Stimulated activated CD8-positive, alpha-beta memory T cell treated with anti-CD3 and anti-CD28 coated beads, Interleukin-12 subunit alpha, Interleukin-12 subunit beta, amount 100 ng/mL, for 24 hours (primary cell): ENCODE measurements around the gene FOXP1.

ENCODE experiments used
- DNase-seq: peaks from one replicate; pipeline ENCODE4 v3.0.0-alpha.2; 2020; ENCODE audit errors: extremely low read depth

The FOXP1 gene

DNA sequence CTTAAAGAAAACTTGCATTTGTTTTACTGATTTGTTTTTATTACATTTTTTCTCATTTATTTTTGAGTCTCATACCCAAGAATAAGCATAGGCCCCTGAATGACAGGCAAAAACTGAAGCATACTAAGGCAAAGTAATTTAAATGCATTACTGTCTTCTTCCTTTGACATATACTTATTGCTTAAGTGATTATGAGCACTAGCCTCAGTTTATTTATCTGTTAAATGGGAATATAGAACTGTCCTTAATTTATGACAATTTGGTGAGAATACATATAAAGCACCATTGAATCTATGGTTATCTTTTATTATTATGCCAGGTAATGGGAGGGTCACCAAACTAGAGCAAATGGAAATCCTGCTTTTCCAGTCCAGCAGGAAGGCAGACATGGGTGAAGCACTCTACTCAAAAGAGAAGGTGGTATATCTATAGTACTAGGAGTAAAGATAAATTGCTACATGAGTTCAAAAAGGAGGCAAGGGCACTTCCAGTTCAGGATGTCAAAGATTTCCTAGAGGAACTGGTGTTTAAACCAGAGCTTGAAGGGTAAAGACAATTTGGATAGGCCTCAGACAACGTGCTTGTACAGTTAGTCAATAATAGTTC is 435.0 kb downstream of the FOXP1 start:
- DNase-seq, result no peak

DNA sequence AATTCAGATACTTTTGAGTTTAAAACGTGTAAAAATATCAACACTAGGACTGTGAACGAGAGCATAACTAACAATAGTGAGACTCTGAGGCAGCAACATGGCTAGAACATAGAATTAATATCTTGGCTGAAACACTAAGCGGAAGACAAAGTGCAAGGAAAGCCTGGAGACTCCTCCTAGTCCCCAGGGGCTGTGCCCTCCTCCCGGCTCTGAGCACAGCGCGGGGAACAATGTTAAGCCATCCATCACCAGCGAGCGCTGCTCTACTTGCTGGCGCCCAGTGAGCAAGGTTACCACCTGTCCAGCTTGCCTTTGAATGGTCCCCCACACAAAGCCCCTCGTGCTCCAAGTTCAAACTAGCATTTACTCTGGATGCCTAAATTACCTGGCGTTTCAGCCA is 436.9 kb downstream of the FOXP1 start:
- DNase-seq, result no peak

DNA sequence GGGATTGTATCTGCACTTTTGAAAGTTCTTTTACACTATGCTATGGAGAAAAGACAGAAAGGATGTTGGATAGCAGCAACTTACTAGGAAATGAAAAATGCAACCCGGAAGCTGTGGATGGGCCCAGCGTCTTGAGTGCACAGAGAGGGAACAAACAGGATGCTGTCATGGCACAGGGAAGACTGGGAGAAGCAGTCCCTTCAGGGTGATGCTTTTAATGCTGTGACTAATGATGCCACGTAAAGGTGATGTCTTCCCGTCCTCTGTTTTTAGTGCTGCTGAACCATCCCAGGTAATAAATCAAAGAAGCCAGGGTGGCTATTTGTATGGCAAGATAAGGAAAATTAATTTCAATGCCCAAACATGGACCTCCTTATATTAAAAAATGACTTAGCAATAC is 437.6 kb downstream of the FOXP1 start:
- DNase-seq, result no peak

DNA sequence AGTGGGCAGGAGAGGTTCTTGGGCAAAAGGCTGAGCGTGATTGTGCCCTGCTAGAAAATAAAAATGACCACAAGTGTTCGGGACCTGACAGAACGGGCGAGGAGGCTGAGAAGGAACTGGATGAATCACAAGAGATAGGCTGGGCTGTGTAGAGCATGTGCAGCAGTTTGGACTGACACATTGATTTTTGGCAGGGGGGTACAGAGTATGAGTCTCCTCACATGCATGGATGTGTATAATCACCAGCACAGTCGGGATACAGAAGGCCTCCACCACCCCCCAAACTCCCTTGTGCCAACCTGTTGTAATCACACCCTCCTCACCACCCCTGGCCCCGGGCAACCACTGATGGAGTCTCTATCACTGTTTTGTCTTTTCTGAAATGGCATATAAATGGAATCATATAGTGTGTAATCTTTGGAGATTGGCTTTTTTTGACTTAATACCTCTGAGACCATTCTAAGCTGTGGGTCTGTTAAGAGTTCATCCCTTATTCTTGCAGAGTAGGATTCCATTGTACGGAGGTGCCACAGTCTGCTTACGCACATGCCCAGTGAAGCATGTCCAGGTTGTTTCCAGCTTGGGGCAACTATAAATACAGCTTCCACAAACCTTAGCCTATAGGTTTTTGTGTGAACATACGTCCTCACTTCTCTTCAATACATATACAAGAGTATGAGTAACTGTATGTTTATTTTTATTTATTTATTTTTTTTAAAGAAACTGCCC is 438.8 kb downstream of the FOXP1 start:
- no peak for DNase-seq

DNA sequence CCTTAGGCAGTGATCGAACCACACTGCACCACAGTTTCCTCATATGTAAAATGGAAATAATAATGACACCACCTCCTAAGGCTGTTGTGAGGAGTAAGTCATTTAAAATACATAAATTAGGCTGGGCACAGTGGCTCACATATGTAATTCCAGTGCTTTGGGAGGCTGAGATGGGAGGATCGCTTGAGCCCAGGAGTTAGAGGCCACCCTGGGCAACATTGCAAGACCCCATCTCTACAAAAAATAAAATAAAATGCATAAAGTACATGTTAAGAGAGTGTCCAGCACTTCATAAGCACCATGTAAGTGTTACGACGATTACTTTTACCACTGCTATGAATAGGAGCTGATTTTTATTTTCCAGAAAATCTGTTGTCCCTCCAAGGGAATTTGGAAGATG is 440.0 kb downstream of the FOXP1 start:
- DNase-seq, result no peak

DNA sequence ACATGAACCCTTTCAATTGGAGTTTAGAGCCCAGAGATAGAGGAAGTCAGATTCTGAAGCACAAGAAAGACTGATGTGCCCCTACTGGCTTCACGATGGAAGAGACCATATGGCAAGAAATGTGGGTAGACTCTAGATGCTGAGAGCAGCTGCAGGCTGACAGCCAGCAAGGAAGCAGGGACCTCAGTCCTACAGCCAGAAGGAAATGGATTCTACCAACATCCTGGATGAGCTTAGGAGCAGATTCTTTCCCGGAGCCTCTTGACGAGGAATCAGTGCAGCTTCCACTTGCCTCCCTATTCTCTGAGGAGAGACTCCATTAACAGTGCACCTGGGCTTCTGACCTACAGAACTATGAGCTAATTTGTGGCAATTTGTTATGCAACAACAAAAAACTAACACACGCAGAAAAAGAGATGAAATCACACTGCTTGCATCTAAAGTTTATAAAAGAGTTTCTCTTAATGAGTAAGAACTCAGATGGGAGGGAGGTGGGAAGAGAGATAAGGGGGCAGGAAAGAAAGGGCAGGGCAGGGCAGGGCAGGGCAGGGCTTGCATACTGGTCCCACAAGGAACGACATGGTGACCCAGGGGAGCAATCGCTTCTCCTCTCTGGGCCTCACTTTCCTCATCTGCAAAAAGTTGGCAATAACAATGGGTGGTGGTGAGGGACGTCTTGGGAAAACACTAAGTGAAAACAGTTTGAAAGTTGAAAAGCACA is 440.9 kb downstream of the FOXP1 start:
- no peak for DNase-seq

DNA sequence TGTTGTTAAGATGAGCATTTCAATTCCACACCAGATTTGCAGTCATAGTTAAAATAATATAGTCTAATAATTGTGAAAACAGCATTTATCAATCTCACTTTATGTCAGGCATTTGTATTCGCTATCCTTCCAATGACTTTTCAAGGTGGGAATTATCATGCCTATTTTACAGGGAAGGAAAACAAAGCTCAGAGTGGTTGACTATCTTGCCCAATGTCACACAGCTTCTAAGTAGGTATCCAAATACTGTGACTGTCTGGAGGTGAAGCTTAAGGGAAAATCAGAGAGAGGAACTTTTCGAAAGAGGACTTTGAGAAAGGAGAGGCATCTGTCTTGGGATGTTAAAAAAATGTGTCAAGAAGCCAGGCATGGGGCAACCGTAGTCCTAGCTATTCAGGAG is 443.1 kb downstream of the FOXP1 start:
- DNase-seq, result no peak

DNA sequence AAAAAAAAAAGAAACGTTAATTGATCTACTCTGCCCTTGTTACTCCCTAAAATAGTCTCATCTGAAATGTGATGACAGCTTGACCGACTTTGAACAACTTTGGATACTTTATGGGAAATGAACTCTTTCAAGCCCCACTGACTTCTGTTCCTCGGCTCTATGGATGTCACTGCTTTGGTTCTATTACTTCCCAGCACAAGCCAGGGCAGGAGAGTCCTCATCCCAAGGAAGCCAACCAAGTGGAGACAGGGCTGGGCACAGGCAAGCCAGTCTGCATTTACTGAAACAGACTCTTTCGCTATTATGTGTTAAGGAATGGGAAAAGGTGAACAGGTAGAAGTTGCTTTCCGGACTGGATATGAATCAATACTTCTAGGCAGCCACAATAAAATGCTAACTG is 444.0 kb downstream of the FOXP1 start:
- DNase-seq, result no peak

DNA sequence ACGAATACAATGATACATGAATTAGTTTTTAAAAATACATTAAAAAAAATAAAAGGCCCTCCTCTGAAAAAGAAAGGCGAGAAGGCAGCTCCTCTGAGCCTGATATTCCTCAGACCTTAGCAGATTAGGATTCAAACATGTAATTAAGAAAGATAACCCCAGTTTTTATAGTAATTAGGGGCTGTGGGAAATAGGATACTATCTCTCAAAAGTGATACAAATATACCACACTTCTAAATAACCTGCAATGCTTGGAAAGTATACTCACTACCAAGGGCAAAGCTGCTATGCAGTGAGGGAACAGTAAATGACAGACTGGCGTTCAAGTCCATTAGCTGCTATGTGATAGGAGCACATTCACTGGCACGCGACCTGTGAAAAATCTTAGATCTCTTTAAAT is 445.1 kb downstream of the FOXP1 start:
- no peak for DNase-seq

DNA sequence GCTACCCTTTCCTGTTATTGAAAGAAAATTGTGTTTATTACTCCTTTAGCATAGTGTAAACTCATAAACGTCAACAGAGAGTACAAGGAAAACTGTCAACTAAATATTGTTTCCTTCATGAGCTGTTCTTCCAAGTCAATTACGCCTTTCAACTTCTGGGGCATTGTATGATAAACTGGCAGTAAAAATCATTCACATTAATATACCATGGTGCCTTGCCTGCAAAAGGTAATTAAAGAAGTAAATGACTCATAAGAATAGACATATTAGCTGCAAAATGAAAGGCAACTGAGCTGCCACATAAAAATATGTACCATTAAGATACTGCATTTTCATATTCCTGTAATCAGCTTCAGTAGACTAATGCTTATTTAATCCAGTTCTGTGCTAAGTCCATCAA is 447.3 kb downstream of the FOXP1 start:
- no peak for DNase-seq

DNA sequence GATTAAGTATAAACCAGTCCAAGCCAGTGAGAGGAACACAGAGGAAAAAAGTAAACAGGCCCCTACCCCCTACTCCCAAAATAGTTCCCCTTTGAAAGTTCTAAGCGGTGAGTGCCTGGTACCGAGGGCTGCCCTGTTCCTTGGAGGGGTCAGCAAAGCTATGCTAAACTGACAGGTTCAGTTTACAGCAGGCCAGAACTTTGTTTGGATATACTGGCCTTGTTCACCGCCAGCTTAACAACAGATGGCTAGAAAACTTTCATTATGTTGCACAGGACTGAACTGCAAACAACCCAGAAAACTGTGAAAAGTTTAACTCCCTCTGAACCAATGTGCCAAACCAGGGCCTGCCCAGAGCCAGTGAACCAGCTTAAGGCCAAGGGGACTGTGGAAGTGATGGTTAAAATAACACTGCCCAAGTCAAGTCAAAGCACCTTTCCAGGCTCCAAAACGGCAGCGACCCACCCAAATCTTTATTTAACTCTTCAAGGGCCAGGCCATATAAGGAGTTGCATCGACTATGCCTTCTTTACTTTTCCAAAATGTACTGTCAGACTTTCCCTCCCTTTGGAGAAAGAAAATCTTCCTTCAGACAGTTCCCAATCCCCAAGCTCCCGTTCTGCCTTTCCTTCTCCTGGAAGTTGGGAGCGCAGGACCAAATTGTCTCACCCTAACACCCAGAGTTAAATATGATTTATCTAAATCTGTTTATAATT is 448.0 kb downstream of the FOXP1 start:
- no peak for DNase-seq

DNA sequence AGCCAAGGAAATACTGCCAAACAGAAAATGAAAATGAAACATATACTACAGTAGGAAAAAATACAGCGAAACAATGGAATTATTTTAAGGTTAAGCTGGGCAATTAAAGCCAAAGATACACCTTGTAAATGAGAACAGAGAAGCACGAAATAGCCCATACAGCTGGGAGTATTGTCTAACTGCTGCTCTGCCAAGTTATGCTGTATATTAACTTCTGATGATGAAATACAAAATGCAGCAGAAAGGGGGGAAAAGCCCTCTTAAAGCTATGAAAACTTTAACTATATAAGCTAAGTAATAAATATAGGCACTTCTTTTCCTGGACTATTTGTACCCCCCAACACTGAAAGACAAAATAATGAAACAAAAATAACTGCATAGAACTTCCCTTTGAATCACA is 449.0 kb downstream of the FOXP1 start:
- no peak for DNase-seq

DNA sequence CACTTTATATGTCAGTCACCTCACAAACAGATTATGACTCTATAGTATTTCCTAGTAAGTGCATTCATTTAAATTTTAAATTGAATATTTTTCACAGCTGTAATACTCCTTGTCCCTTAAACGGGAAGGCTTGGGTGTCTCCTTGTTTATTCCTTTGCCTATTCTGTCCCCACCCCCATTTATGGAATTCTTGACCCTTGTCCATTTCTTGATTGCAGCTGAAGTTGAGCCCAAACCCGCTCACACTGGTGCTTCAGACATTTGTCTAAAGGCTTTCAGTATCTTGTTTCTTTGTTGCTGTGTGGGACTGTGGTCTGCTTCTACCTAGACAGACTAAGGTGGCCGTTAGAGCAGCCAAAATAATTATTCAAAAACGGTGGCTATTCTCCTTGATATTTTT is 449.7 kb downstream of the FOXP1 start:
- DNase-seq, result no peak

DNA sequence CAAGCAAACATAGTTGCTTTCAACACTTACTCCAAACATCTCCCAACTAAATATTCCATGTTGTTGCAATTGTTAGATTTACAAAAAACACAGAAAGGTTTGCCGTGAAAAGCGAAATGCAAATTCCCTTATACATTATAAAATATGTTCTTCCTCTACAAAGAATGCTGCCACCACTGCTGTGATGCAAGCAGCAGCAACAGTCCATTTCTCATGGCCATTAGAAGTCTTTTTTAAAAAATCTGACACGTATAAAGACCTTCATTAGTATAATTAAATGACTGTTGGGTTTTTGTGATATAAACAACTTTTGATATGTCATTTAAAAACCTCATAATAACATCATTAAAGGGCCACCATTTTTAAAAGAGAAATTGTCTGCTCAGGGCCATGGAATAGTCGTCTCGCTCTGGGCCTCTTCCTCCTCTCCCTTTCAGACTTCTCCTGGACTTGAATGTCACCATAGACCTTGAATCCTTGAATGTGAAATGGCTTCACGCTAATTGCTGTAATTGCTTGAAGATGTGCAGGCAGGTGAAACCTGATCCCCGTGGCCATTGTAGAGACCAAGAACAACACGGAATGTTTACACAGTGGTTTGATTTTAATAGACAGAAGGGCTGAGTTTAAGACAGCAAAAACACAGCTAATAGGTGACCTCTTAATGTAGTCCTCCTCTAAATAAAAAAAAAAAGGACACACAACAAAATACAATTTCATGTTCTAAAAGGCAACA is 450.4 kb downstream of the FOXP1 start:
- no peak for DNase-seq

DNA sequence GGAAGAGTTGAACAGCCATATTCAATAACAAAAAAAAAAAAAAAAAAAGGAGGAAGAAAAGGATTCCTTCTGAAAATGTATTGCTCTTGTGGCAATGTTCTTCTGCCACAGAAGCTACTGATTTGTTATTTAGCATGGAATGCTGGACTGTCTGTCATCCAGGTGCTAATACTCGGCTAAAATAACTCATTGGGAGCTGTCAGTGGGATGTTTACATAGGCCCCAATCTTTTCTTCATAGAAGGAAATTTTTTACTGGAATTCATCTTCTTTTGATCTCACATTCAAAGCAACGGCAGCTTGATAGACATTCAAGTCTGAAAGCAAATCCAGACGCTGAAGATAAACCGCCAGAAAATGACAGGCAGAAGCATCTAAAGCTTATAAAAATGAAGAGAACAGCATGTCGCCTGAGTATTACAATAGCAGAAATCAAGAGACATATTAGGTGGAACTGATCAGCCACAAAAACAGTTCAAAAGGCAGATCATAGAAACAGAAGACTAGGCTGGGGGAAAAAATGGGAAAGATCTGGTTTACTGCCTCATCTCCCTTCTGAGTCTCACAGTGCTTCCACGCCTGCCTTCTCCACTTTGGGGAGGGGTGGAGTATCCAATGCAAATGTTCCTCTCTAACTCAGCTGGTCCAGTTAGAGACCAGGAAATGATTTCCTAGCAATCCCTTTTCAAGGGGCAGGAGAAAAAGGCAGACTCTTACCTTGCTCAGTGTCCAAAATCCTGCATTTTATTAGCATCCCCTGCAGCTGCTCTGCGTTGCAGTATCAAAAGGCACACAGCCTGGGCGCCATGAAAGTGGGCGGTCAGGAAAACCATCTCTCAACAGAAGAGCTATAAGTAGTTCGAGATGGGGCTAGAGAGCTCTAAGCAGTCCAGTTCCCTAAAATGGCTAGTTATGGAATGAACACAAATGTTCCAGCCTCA is 451.9 kb downstream of the FOXP1 start:
- no peak for DNase-seq

DNA sequence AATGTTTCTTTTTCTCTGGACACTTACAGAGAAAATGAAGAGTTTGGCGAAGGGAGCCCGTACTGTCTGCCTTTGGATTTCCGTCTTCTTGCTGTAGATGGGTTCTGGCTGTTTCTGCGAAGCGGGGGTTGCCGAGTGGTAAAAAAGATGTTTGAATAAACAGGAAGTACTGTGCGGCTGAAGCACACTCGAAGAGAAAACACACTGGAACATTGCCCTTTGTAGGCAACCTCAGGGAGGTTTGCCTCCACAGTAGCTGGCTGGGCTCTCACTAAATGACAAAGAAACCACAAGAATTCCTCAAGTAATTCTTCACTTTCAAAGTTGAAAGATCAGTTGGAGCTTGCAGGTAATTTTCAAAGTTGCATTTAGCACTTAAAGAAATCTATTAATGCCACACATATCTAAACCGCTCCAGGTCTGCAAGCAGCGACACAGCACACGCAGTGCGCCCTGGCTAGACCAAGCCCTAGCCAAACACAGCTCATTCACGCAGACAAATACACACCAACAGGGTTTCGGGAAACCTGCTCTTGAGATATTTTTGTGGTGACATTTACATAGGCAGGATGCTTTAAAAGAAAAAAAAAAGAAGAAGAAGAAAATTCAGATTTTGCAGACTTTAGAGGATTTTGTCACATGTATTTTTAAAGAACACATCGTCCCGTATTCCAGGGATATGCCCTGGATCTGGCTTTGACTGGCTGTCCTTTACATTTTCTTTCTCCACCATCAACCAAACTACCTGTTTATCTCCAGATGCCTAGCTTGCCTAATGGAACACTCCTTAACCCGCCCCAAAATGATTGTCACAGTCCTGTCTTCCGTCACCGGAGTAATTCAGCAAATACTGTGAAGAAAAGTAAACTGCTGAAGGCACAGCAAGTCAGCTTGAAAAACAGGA is 452.8 kb downstream of the FOXP1 start:
- no peak for DNase-seq

DNA sequence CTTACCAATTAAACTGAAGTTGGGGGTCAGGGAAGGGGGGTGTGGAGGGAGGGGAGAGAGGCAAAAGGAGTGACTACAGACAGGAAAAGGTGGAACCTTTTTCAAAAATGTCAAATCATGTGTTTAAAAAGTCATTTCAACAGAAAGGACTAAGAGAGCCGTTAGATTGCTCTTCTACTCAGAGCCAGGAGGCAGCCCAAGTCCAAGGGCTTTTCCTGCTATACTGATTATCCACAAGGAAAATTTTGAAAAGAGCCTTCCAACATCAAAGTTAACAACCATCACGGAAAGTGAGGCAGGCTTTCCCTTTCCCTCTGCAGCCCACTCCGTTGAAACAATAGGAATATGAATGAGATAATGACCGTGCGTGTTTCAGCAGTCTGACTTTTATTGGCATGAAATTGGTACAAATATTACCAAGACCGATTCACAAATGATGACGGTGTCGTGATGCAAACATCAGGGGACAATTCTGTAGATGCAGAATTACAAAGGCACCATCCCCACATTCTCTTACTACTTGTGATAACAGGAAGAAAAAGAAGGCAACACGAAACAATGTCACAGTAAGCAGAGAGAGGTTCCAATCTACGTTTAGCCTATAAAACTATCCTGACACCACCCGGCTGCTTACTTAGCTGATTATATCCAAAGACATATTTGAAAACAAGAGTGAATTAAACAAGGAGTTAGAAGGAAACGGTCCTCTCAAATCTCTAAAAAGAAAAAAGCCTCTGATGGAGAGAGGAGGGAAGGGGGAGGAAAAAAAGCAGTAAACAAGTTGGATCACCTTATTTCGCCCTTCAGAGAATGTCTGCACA is 453.7 kb downstream of the FOXP1 start:
- DNase-seq, result no peak

DNA sequence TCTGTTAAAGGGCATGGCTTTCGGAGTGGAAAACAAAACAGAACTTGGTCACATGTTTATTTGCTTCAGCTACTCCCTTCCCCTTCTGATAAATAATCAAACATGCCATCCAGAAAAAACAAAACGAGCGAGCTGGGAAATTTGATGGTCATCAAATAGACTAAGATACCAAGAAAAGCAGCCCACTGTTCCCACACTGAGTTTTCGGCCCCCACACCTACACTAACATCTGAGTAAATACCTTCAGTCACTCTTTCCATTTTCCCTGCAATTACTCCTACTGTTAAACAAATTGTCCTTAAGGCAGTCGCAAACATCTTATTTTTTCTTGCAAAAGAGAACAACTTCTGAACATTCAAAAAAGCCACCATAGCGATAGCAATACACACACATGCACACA is 454.6 kb downstream of the FOXP1 start:
- DNase-seq, result no peak

DNA sequence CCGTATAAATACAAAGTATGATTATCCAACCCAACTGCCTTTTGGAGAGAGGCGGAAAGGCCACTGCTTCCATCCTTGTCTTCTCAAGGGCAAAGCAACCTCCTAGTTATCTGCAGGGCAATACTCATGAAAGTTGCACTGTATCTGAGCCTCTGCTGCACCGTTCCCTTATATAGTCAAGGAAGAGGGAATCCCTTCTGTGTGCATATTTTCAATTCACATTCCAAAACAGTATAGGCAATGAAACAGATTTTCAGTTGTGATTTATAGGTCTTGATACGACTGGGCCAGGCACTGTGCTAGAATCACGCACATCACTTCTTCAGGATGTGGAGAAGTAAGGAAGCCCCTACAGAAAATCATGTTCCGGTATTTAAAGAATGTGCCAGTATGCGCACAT is 455.7 kb downstream of the FOXP1 start:
- DNase-seq, result no peak
